WTC11 (cell line): ENCODE results near the gene OXT. TPM values are rescaled to one million over a fixed set of nuclear protein-coding genes. Genes with fewer than 3 reads are reported as not detected.
"Not testable (repeated sequence)": the region's sequence is repeated elsewhere in the genome, so short reads cannot be mapped to it uniquely, and the experiment has no call there.

Experiments used
- ATAC-seq: fragments of 200-7000 bp; cut with Tn5 transposase; 2 replicates; pipeline ENCODE4 v1.10.0; 2021; ENCODE audit warnings: mild to moderate bottlenecking, moderate library complexity
- CTCF ChIA-PET: fragments of 300-600 bp; sonication (Branson Sonifier 250); formaldehyde crosslinking; loops from one replicate; lab custom pipeline; 2021; ENCODE audit warnings: antibody characterized with exemption; lab: Charles Lee
- POLR2A ChIA-PET: fragments of 350-600 bp; sonication (Branson Sonifier 250); formaldehyde crosslinking; loops from one replicate; lab custom pipeline; 2021; ENCODE audit warnings: antibody characterized with exemption; lab: Charles Lee
- DNase-seq: peaks from one replicate; pipeline ENCODE4 v3.0.0; 2021; ENCODE audit warnings: low spot score
- H3K27ac Mint-ChIP-seq: 2 replicates; pipeline ENCODE4 v1.8.0; 2021; ENCODE audit warnings: mixed read lengths
- H3K27me3 Mint-ChIP-seq: 2 replicates; pipeline ENCODE4 v1.8.0; 2021; ENCODE audit warnings: low read depth, mild to moderate bottlenecking, moderate library complexity, mixed read lengths
- H3K36me3 Mint-ChIP-seq: 2 replicates; pipeline ENCODE4 v1.8.0; 2021; ENCODE audit warnings: mixed read lengths
- H3K4me1 Mint-ChIP-seq: 2 replicates; pipeline ENCODE4 v1.8.0; 2022; ENCODE audit warnings: mixed read lengths
- H3K4me3 Mint-ChIP-seq: 2 replicates; pipeline ENCODE4 v1.8.0; 2021; ENCODE audit warnings: mild to moderate bottlenecking, moderate library complexity, mixed read lengths
- H3K9me3 Mint-ChIP-seq: 2 replicates; pipeline ENCODE4 v1.8.0; 2021; ENCODE audit warnings: mixed read lengths
- EMX1 ChIP-seq: fragments of 250-450 bp; sonication (Bioruptor Pico); IDR thresholded peaks from 2 replicates; pipeline ENCODE4 v1.8.0; 2021; ENCODE audit warnings: mild to moderate bottlenecking
- FOXJ3 ChIP-seq: sonication (generic); formaldehyde crosslinking; IDR thresholded peaks from 2 replicates; pipeline ENCODE4 v1.9.0; 2021; ENCODE audit warnings: missing genetic modification reagents, mild to moderate bottlenecking, borderline replicate concordance
- FOXK1 ChIP-seq: sonication (generic); formaldehyde crosslinking; IDR thresholded peaks from 2 replicates; pipeline ENCODE4 v1.8.0; 2022; ENCODE audit warnings: mild to moderate bottlenecking, moderate library complexity, missing genetic modification reagents
- FOXP1 ChIP-seq: sonication (generic); formaldehyde crosslinking; IDR thresholded peaks from 2 replicates; pipeline ENCODE4 v1.8.0; 2022; ENCODE audit warnings: missing genetic modification reagents, mild to moderate bottlenecking, moderate library complexity, borderline replicate concordance
- GABPB1 ChIP-seq: sonication (generic); formaldehyde crosslinking; IDR thresholded peaks from 2 replicates; pipeline ENCODE4 v1.8.1; 2023; ENCODE audit warnings: mild to moderate bottlenecking, missing genetic modification reagents
- MXD4 ChIP-seq: fragments of 250-450 bp; sonication (Bioruptor Pico); IDR thresholded peaks from 2 replicates; pipeline ENCODE4 v1.8.0; 2021; ENCODE audit warnings: mild to moderate bottlenecking, moderate library complexity, borderline replicate concordance
- RELA ChIP-seq: sonication (generic); formaldehyde crosslinking; IDR thresholded peaks from 2 replicates; pipeline ENCODE4 v1.8.1; 2022; ENCODE audit warnings: missing genetic modification reagents, mild to moderate bottlenecking, borderline replicate concordance
- SMAD4 ChIP-seq: sonication (generic); formaldehyde crosslinking; IDR thresholded peaks from 2 replicates; pipeline ENCODE4 v1.8.0; 2022; ENCODE audit warnings: mild to moderate bottlenecking, missing genetic modification reagents
- TEAD4 ChIP-seq: sonication (generic); formaldehyde crosslinking; IDR thresholded peaks from 2 replicates; pipeline ENCODE4 v1.8.0; 2022; ENCODE audit warnings: mild to moderate bottlenecking, missing genetic modification reagents
- ZNF138 ChIP-seq: sonication (generic); formaldehyde crosslinking; conservative IDR thresholded peaks from 2 replicates; pipeline ENCODE4 v1.8.1; 2022; ENCODE audit warnings: mild to moderate bottlenecking, moderate library complexity, missing genetic modification reagents
- ZNF219 ChIP-seq: sonication (generic); formaldehyde crosslinking; IDR thresholded peaks from 2 replicates; pipeline ENCODE4 v1.8.0; 2023; ENCODE audit warnings: missing genetic modification reagents, mild to moderate bottlenecking, borderline replicate concordance
- ZNF263 ChIP-seq: sonication (generic); formaldehyde crosslinking; IDR thresholded peaks from 2 replicates; pipeline ENCODE4 v1.8.1; 2022; ENCODE audit warnings: low read depth, mild to moderate bottlenecking, moderate library complexity, missing genetic modification reagents
- total RNA-seq: library from RNA; stranded (reverse); gene quantifications from 3 replicates; pipeline ENCODE4 v1.2.3, GENCODE V29; 2021
- TF ChIP-seq, protein P1 (sequence below): sonication (generic); formaldehyde crosslinking; IDR thresholded peaks from 2 replicates; pipeline ENCODE4 v1.8.1; 2023; ENCODE audit warnings: mild to moderate bottlenecking, missing genetic modification reagents, moderate library complexity
- TF ChIP-seq, protein P2 (sequence below): fragments of 200-600 bp; IDR thresholded peaks from 2 replicates; pipeline ENCODE4 v1.8.0; 2022; ENCODE audit warnings: antibody characterized with exemption
- TF ChIP-seq, protein P3 (sequence below): sonication (generic); formaldehyde crosslinking; conservative IDR thresholded peaks from 2 replicates; pipeline ENCODE4 v1.8.1; 2022; ENCODE audit warnings: mild to moderate bottlenecking, missing genetic modification reagents
- TF ChIP-seq, protein P4 (sequence below): sonication (generic); formaldehyde crosslinking; IDR thresholded peaks from 2 replicates; pipeline ENCODE4 v1.8.1; 2022; ENCODE audit warnings: missing genetic modification reagents, borderline replicate concordance
- TF ChIP-seq, protein P5 (sequence below): sonication (generic); formaldehyde crosslinking; IDR thresholded peaks from 2 replicates; pipeline ENCODE4 v1.8.1; 2022; ENCODE audit warnings: mild to moderate bottlenecking, moderate library complexity, missing genetic modification reagents
- TF ChIP-seq, protein P6 (sequence below): sonication (generic); formaldehyde crosslinking; IDR thresholded peaks from 2 replicates; pipeline ENCODE4 v1.8.0; 2022; ENCODE audit warnings: mild to moderate bottlenecking, missing genetic modification reagents
- TF ChIP-seq, protein P7 (sequence below): fragments of 250-450 bp; sonication (Bioruptor Pico); IDR thresholded peaks from 2 replicates; pipeline ENCODE4 v1.9.0; 2021; ENCODE audit warnings: mild to moderate bottlenecking, borderline replicate concordance
- TF ChIP-seq, protein P8 (sequence below): sonication (generic); formaldehyde crosslinking; IDR thresholded peaks from 2 replicates; pipeline ENCODE4 v1.8.0; 2023; ENCODE audit warnings: missing genetic modification reagents

Gene OXT
- total RNA-seq, 1 experiment from 2014 or later: not detected

DNA sequence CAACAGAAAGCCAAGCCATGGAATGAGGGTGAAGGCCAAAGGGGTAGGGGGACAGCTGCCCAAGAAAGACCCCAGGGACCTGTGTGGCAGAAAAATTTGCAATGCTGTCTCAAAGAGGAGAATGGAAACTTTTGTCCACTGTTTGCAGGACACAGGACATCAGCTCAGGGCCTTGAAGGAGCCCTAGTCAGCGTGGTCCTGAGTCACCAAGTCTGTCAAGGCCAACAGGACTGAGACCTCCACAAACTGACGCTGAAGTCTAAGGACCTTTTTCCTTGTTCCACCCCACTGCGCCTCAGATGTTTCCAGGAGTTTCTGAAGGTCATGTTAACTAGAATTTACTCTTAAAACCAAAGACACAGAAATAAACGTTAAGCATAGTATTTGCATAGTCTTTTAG, 44.9 kb downstream of the OXT start:
- DNase-seq (no peak), ATAC-seq (no peak)
- Mint-ChIP-seq H3K27me3 (no peaks in the 10 kb centered on the region), H3K36me3 (peaks cover 8% of the 10 kb centered on the region), H3K27ac (no peak overlapping the region), H3K4me3 (no peak overlapping the region), H3K9me3 (no peaks in the 10 kb centered on the region), H3K4me1 (0 out of 2 replicates have a peak, but pooled peaks cover 3% of the 10 kb centered on the region)
- TF ChIP-seq EMX1 (CRISPR knock-in tag): no peak
- TF ChIP-seq SMAD4 (CRISPR knock-in tag): no peak
- no peak for TF ChIP-seq TEAD4 (CRISPR knock-in tag)
- TF ChIP-seq, protein P1, sequence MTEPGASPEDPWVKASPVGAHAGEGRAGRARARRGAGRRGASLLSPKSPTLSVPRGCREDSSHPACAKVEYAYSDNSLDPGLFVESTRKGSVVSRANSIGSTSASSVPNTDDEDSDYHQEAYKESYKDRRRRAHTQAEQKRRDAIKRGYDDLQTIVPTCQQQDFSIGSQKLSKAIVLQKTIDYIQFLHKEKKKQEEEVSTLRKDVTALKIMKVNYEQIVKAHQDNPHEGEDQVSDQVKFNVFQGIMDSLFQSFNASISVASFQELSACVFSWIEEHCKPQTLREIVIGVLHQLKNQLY (CRISPR knock-in tag): no peak
- no peak for TF ChIP-seq ZNF263 (CRISPR knock-in tag)
- POLR2A ChIA-PET: no interaction called here
- CTCF ChIA-PET: interaction anchor here (0.8 to 2.0 kb wide), 5 partner anchors 12 to 200 kb away, joined by 3 to 16 read pairs (median 6); no protein-coding TSS in a partner anchor

DNA sequence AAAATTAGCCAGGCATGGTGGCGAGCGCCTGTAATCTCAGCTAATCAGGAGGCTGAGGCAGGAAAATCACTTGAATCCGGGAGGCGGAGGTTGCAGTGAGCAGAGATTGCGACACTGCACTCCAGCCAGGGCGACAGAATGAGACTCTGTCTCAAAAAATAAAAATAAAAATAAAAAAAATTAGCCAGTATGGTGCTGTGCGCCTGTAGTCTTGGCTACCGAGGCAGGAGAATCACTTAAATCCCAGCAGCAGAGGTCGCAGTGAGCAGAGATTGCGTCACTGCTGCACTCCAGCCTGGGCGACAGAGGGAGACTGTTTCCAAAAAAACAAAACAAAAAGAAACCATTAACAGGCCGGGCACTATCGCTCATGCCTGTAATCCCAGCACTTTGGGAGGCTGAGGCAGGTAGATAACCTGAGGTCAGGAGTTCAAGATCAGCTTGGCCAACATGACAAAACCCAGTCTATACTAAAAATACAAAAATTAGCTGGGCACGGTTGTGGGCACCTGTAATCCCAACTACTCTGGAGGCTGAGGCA, 46.5 kb downstream of the OXT start:
- peak; percentile 92 for ATAC-seq
- peaks cover 11% of the 10 kb centered on the region for H3K9me3 Mint-ChIP-seq
- CTCF ChIA-PET: interaction anchor here (1.1 to 1.3 kb wide), 3 partner anchors 64 to 199 kb away, joined by 3 to 8 read pairs (median 4); no protein-coding TSS in a partner anchor
- DNase-seq: peak; percentile 70
- H3K4me3 Mint-ChIP-seq, H3K4me1 Mint-ChIP-seq, H3K27ac Mint-ChIP-seq, POLR2A ChIA-PET, H3K27me3 Mint-ChIP-seq: not testable (repeated sequence)
- H3K36me3 Mint-ChIP-seq: peaks cover 23% of the 10 kb centered on the region
- TF ChIP-seq, protein P2, sequence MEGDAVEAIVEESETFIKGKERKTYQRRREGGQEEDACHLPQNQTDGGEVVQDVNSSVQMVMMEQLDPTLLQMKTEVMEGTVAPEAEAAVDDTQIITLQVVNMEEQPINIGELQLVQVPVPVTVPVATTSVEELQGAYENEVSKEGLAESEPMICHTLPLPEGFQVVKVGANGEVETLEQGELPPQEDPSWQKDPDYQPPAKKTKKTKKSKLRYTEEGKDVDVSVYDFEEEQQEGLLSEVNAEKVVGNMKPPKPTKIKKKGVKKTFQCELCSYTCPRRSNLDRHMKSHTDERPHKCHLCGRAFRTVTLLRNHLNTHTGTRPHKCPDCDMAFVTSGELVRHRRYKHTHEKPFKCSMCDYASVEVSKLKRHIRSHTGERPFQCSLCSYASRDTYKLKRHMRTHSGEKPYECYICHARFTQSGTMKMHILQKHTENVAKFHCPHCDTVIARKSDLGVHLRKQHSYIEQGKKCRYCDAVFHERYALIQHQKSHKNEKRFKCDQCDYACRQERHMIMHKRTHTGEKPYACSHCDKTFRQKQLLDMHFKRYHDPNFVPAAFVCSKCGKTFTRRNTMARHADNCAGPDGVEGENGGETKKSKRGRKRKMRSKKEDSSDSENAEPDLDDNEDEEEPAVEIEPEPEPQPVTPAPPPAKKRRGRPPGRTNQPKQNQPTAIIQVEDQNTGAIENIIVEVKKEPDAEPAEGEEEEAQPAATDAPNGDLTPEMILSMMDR: peak; percentile 15; the same call in 1 of the 2 replicates
- TF ChIP-seq GABPB1 (CRISPR knock-in tag): peak; percentile 95
- TF ChIP-seq, protein P3, sequence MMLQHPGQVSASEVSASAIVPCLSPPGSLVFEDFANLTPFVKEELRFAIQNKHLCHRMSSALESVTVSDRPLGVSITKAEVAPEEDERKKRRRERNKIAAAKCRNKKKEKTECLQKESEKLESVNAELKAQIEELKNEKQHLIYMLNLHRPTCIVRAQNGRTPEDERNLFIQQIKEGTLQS (CRISPR knock-in tag): peak; percentile 94

DNA sequence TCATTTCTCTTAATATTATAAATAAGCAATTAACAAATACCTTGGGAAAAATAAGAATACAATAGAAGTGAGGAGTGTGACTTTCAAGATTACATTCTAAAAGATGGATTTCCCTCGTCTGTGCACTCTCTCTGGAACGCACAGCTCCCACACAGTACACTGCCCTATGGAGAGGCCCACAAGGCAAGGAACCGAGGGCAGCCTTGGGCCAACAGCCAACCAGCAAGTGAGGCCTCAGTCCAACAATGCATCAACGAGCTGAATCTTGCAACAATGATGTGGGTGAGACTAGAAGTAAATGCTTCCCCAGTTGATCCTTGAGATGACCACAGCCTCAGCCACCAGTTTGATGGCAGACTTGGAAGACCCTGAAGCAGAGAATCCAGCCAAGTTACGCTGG, 47.6 kb downstream of the OXT start:
- CTCF ChIA-PET: interaction anchor here (0.5 to 1.1 kb wide), 3 partner anchors 10 to 136 kb away, joined by 3 to 4 read pairs (median 3); no protein-coding TSS in a partner anchor
- Mint-ChIP-seq H3K27me3 (peaks cover 3% of the 10 kb centered on the region; the same call in 1 of the 2 replicates), H3K4me3 (no peak overlapping the region), H3K27ac (no peak overlapping the region), H3K36me3 (peaks cover 35% of the 10 kb centered on the region), H3K9me3 (peaks cover 20% of the 10 kb centered on the region), H3K4me1 (0 out of 2 replicates have a peak, but pooled peaks cover 3% of the 10 kb centered on the region)
- DNase-seq: no peak
- POLR2A ChIA-PET: no interaction called here
- ATAC-seq: no peak
- TF ChIP-seq, protein P4, sequence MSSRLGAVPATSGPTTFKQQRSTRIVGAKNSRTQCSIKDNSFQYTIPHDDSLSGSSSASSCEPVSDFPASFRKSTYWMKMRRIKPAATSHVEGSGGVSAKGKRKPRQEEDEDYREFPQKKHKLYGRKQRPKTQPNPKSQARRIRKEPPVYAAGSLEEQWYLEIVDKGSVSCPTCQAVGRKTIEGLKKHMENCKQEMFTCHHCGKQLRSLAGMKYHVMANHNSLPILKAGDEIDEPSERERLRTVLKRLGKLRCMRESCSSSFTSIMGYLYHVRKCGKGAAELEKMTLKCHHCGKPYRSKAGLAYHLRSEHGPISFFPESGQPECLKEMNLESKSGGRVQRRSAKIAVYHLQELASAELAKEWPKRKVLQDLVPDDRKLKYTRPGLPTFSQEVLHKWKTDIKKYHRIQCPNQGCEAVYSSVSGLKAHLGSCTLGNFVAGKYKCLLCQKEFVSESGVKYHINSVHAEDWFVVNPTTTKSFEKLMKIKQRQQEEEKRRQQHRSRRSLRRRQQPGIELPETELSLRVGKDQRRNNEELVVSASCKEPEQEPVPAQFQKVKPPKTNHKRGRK (CRISPR knock-in tag): no peak
- TF ChIP-seq, protein P5, sequence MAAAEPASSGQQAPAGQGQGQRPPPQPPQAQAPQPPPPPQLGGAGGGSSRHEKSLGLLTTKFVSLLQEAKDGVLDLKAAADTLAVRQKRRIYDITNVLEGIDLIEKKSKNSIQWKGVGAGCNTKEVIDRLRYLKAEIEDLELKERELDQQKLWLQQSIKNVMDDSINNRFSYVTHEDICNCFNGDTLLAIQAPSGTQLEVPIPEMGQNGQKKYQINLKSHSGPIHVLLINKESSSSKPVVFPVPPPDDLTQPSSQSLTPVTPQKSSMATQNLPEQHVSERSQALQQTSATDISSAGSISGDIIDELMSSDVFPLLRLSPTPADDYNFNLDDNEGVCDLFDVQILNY (CRISPR knock-in tag): no peak
- TF ChIP-seq, protein P6, sequence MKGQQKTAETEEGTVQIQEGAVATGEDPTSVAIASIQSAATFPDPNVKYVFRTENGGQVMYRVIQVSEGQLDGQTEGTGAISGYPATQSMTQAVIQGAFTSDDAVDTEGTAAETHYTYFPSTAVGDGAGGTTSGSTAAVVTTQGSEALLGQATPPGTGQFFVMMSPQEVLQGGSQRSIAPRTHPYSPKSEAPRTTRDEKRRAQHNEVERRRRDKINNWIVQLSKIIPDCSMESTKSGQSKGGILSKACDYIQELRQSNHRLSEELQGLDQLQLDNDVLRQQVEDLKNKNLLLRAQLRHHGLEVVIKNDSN (CRISPR knock-in tag): no peak
- TF ChIP-seq RELA (CRISPR knock-in tag) (no peak), ZNF138 (no peak), FOXP1 (CRISPR knock-in tag) (no peak), FOXK1 (CRISPR knock-in tag) (no peak), FOXJ3 (no peak), MXD4 (no peak), SMAD4 (CRISPR knock-in tag) (no peak), ZNF219 (CRISPR knock-in tag) (no peak)
- TF ChIP-seq, protein P7, sequence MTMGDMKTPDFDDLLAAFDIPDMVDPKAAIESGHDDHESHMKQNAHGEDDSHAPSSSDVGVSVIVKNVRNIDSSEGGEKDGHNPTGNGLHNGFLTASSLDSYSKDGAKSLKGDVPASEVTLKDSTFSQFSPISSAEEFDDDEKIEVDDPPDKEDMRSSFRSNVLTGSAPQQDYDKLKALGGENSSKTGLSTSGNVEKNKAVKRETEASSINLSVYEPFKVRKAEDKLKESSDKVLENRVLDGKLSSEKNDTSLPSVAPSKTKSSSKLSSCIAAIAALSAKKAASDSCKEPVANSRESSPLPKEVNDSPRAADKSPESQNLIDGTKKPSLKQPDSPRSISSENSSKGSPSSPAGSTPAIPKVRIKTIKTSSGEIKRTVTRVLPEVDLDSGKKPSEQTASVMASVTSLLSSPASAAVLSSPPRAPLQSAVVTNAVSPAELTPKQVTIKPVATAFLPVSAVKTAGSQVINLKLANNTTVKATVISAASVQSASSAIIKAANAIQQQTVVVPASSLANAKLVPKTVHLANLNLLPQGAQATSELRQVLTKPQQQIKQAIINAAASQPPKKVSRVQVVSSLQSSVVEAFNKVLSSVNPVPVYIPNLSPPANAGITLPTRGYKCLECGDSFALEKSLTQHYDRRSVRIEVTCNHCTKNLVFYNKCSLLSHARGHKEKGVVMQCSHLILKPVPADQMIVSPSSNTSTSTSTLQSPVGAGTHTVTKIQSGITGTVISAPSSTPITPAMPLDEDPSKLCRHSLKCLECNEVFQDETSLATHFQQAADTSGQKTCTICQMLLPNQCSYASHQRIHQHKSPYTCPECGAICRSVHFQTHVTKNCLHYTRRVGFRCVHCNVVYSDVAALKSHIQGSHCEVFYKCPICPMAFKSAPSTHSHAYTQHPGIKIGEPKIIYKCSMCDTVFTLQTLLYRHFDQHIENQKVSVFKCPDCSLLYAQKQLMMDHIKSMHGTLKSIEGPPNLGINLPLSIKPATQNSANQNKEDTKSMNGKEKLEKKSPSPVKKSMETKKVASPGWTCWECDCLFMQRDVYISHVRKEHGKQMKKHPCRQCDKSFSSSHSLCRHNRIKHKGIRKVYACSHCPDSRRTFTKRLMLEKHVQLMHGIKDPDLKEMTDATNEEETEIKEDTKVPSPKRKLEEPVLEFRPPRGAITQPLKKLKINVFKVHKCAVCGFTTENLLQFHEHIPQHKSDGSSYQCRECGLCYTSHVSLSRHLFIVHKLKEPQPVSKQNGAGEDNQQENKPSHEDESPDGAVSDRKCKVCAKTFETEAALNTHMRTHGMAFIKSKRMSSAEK (CRISPR knock-in tag): no peak
- TF ChIP-seq, protein P8, sequence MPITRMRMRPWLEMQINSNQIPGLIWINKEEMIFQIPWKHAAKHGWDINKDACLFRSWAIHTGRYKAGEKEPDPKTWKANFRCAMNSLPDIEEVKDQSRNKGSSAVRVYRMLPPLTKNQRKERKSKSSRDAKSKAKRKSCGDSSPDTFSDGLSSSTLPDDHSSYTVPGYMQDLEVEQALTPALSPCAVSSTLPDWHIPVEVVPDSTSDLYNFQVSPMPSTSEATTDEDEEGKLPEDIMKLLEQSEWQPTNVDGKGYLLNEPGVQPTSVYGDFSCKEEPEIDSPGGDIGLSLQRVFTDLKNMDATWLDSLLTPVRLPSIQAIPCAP (CRISPR knock-in tag): no peak
